Spleen (tissue), 11 donors: ENCODE measurements around the gene NRDC. TPM values are rescaled to one million over a fixed set of nuclear protein-coding genes. Genes with fewer than 3 reads are reported as not detected.

ENCODE experiments used
- DNase-seq: peaks from one replicate; pipeline ENCODE4 v3.0.0-alpha.2; 2020
- H3K27ac ChIP-seq, 8 donors: fragments of 200-600 bp; sonication (generic) in 7 of 8; 1 replicate in 4 of 8; 2 replicates in 4 of 8; pipeline versions ENCODE4 v1.5.0 to v1.8.0; 2016 to 2021; ENCODE audit warnings: inconsistent platforms in 4 of 8, mild to moderate bottlenecking in 4 of 8, moderate library complexity in 1 of 8
- H3K27me3 ChIP-seq, 7 donors: fragments of 200-600 bp; sonication (generic) in 6 of 7; replicated peaks in 1 of 7; 1 replicate in 4 of 7; 2 replicates in 3 of 7; pipeline versions ENCODE4 v1.5.0 to v1.8.0; 2016 to 2021; ENCODE audit warnings: inconsistent platforms in 3 of 7, mild to moderate bottlenecking in 1 of 7
- H3K36me3 ChIP-seq, 6 donors: fragments of 200-600 bp; sonication (generic) in 5 of 6; 1 replicate in 4 of 6; 2 replicates in 2 of 6; pipeline versions ENCODE4 v1.5.0 to v1.8.0; 2016 to 2021; ENCODE audit warnings: inconsistent platforms in 2 of 6
- H3K4me1 ChIP-seq, 6 donors: fragments of 200-600 bp; sonication (generic) in 5 of 6; 1 replicate in 3 of 6; 2 replicates in 3 of 6; pipeline versions ENCODE4 v1.5.0 to v1.8.0; 2016 to 2021; ENCODE audit warnings: inconsistent platforms in 3 of 6
- H3K4me3 ChIP-seq, 8 donors: fragments of 200-600 bp; sonication (generic) in 7 of 8; 1 replicate in 4 of 8; 2 replicates in 4 of 8; pipeline versions ENCODE4 v1.5.0 to v1.8.0; 2016 to 2021; ENCODE audit warnings: inconsistent platforms in 4 of 8, mild to moderate bottlenecking in 4 of 8, moderate library complexity in 2 of 8
- H3K9me3 ChIP-seq, 8 donors: fragments of 200-600 bp; sonication (generic) in 7 of 8; 1 replicate in 4 of 8; 2 replicates in 4 of 8; pipeline versions ENCODE4 v1.5.0 to v1.8.0; 2016 to 2021; ENCODE audit warnings: inconsistent platforms in 4 of 8
- POLR2A ChIP-seq, 3 donors: fragments of 450-650 bp; IDR thresholded peaks; one replicate each; pipeline ENCODE4 v1.5.1; 2017; ENCODE audit warnings: antibody characterized with exemption in 3 of 3, mild to moderate bottlenecking in 1 of 3
- POLR2AphosphoS5 ChIP-seq, 3 donors: sonication (generic); formaldehyde crosslinking; IDR thresholded peaks; one replicate each; pipeline ENCODE4 v1.5.1; 2017; ENCODE audit warnings: antibody characterized with exemption in 3 of 3
- WGBS, 5 donors: extraction: QIAGEN DNeasy Blood & Tissue Kit in 3 of 5; methylation state at CpG; one replicate each; pipeline versions ENCODE4 v1.1.5 to v1.1.7; 2013 to 2018; 5-methylcytosine and 5-hydroxymethylcytosine counted together
- intact Hi-C: fragments of 100-400 bp; cut with DNase I; formaldehyde crosslinking; loops from one replicate; pipeline ENCODE4 v1.15.0; 2023; ENCODE audit warnings: low total_unique reads
- polyA plus RNA-seq, 3 donors: library from polyadenylated mRNA; stranded (reverse); fragments of 200-250 nt; gene quantifications; one replicate each; pipeline ENCODE4 v1.2.1, GENCODE V29; 2013
- total RNA-seq, 7 donors: library from RNA; depleted of rRNA in 3 of 7; stranded (reverse); fragments of >200 nt in 3 of 7; fragmentation: NEBNext Ultra II Directional in 4 of 7; extraction: Animal tissue kit (Norgen Biotek cat#: 25700) in 4 of 7; gene quantifications; one replicate each; pipeline versions ENCODE4 v1.1.0 to v1.2.1, GENCODE V29; 2016 to 2021
- TF ChIP-seq, protein P1 (sequence below), 11 experiments: fragments of 200-600 bp in 7 of 11; fragments of 450-650 bp in 4 of 11; sonication (generic) in 4 of 11; IDR thresholded peaks in 8 of 11; conservative IDR thresholded peaks in 3 of 11; 1 replicate in 7 of 11; 2 replicates in 4 of 11; pipeline versions ENCODE4 v1.4.0 to v1.8.0; 2016 to 2021; ENCODE audit warnings: antibody characterized with exemption in 11 of 11, inconsistent platforms in 4 of 11, mild to moderate bottlenecking in 1 of 11
- donor health status: healthy with polysubstance abuse.
- donor health status: DM: no; HTN: no; CAD: no; lungs with moderate emphysema.
- donor health status: DM: no; HTN: no; CAD: no.
- donor health status: Bipolar disorder and iron deficiency.
- donor health status: healthy.
- donor health status: DM: no; HTN: no; CAD: no.
- donor health status: DM: yes; HTN: yes; CAD: no.

Gene NRDC
- total and polyA plus RNA-seq, 10 donors = 61.3 to 189 (median 120) TPM

DNA sequence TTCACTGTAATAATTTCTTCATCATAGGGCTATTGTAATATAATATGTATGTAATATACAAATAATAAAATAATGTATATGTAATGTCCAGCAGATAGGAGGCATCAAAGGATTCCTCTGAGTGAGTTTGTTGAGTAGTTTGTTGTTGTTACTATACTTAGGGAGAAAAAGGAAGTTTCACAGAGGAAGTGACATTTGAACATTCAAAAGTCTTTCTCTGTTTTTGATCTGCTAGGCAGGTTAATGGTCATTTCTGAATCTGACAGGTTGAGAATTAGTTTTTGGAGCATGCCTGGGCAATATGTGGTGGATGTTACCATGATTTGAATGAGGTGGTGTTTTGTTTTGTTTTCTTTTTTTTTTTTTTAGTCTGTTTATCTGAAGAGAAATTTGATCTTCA, 102.1 kb downstream of the NRDC start:
- Histone ChIP-seq H3K4me3 (no peak overlapping the region), H3K9me3 (no peaks in the 10 kb centered on the region), H3K36me3 (peaks cover 0 to 95% (median 37%) of the 10 kb centered on the region in 6 donors), H3K27ac (peak overlapping the region in 3 of 8 donors; percentile 1 to 37 (median 6)), H3K27me3 (no peaks in the 10 kb centered on the region), H3K4me1 (peaks cover 0 to 14% (median 9%) of the 10 kb centered on the region in 6 donors)
- intact Hi-C loops = no loop called here
- no peak for DNase-seq
- no peak for TF ChIP-seq POLR2AphosphoS5 (IDR thresholded peaks at IDR 0.05)
- TF ChIP-seq, protein P1, sequence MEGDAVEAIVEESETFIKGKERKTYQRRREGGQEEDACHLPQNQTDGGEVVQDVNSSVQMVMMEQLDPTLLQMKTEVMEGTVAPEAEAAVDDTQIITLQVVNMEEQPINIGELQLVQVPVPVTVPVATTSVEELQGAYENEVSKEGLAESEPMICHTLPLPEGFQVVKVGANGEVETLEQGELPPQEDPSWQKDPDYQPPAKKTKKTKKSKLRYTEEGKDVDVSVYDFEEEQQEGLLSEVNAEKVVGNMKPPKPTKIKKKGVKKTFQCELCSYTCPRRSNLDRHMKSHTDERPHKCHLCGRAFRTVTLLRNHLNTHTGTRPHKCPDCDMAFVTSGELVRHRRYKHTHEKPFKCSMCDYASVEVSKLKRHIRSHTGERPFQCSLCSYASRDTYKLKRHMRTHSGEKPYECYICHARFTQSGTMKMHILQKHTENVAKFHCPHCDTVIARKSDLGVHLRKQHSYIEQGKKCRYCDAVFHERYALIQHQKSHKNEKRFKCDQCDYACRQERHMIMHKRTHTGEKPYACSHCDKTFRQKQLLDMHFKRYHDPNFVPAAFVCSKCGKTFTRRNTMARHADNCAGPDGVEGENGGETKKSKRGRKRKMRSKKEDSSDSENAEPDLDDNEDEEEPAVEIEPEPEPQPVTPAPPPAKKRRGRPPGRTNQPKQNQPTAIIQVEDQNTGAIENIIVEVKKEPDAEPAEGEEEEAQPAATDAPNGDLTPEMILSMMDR (IDR thresholded peaks at IDR 0.05 in 8 of 11, conservative IDR thresholded peaks at IDR 0.05 in 3 of 11) = no peak
- TF ChIP-seq POLR2A (IDR thresholded peaks at IDR 0.05) = no peak

DNA sequence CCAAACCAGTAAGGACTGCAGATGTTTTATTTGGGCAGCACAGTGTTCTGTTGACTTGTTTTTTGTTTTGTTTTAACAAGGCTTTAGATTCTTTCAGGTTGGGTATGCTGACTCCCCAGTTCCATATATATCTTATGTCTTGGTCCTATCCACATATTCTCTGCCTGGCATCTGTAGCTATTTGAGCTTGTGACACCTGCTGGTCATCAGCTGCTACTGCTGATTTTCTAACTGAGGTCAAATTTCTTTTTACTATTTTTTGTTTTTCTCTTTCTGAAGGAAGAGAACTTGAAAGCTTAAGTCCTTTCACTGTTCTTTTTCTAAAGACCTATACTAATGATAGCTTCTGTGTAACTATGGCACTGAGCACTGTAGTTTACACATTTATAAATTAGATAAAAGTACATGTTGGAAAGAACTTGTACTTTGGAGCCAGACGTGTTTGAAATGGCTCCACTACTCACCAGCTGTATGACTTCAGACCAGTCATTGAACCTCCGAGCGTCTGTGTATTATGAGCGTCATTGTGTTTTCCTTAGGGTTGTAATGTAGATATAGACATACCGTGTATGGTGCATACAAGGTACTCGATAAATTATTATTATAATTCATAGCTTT, 109.4 kb downstream of the NRDC start:
- Histone ChIP-seq H3K4me3 (no peak overlapping the region), H3K27me3 (no peaks in the 10 kb centered on the region), H3K36me3 (peaks cover 0 to 88% (median 50%) of the 10 kb centered on the region in 6 donors), H3K4me1 (peaks cover 0 to 10% (median 0%) of the 10 kb centered on the region in 6 donors), H3K27ac (peak overlapping the region in 1 of 8 donors; percentile 1), H3K9me3 (no peaks in the 10 kb centered on the region)
- no peak for TF ChIP-seq POLR2AphosphoS5 (IDR thresholded peaks at IDR 0.05)
- TF ChIP-seq, protein P1 (IDR thresholded peaks at IDR 0.05 in 8 of 11, conservative IDR thresholded peaks at IDR 0.05 in 3 of 11) = peak; percentile 59 to 83 (median 77)
- TF ChIP-seq POLR2A (IDR thresholded peaks at IDR 0.05) = no peak
- DNase-seq = no peak
- intact Hi-C loops = loop anchor here (5.0 to 10.0 kb wide), 2 partner anchors 144 to 202 kb away; no protein-coding TSS in a partner anchor
- 78 to 92% (median 87%) methylated on average over 6 of the region's 6 CpGs for WGBS, 5 donors

DNA sequence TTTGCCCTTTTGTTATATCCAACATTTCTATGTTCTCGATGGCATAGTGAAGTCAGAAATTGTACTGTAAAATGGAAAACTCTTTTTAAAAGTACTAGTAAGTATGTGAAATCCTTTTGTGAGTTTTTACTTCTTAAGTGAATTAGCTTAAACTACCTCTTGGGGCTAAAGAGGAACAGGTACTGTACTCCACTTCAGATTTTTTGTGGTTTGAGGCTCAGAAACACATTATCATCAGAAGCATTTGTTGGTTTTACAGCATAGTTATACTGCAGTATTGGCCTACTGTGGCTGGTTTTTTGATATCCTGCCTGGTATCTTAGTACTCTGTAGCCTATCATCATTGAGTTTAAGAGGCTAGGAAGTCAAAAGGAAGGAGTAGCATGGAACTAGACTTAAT, 117.2 kb downstream of the NRDC start:
- intact Hi-C loops = loop anchor here (10.0 kb wide), 1 partner anchor 137 kb away; no protein-coding TSS in a partner anchor
- no peak overlapping the region for H3K27ac ChIP-seq
- WGBS, 5 donors = 93 to 98% (median 97%) methylated on average over 1 of the region's 1 CpG
- no peaks in the 10 kb centered on the region for H3K9me3 ChIP-seq
- no peak for DNase-seq
- no peaks in the 10 kb centered on the region for H3K27me3 ChIP-seq
- TF ChIP-seq POLR2AphosphoS5 (IDR thresholded peaks at IDR 0.05) = no peak
- TF ChIP-seq, protein P1 (IDR thresholded peaks at IDR 0.05 in 8 of 11, conservative IDR thresholded peaks at IDR 0.05 in 3 of 11) = no peak
- TF ChIP-seq POLR2A (IDR thresholded peaks at IDR 0.05) = no peak
- H3K4me1 ChIP-seq = peaks cover 0 to 5% (median 0%) of the 10 kb centered on the region in 6 donors
- H3K4me3 ChIP-seq = no peak overlapping the region
- peaks cover 0 to 47% (median 16%) of the 10 kb centered on the region in 6 donors for H3K36me3 ChIP-seq

DNA sequence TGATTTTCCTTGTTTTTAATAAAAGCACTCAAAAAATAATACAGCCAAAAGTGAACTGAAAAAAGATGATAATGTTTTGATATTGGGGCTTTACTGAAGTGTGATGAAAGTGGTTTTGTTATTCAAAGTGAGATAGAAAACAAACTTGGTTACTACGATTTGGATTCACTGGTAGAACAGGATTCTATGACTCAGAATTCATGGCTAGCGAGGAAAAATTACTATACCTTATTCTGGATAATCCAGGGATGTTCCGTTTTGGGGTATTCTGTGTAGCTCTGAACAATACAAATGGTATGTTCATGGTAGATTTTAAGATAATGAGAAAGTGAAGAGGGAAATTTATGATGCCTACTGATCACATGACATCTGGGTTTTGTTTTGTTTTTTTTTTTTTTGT, 117.7 kb downstream of the NRDC start:
- WGBS, 5 donors = 83 to 94% (median 89%) methylated on average over 3 of the region's 3 CpGs
- intact Hi-C loops = loop anchor here (10.0 kb wide), 1 partner anchor 136 kb away; no protein-coding TSS in a partner anchor
- H3K27ac ChIP-seq = no peak overlapping the region
- peaks cover 0 to 6% (median 0%) of the 10 kb centered on the region in 6 donors for H3K4me1 ChIP-seq
- no peaks in the 10 kb centered on the region for H3K9me3 ChIP-seq
- no peak for DNase-seq
- TF ChIP-seq POLR2A (IDR thresholded peaks at IDR 0.05) (no peak), POLR2AphosphoS5 (IDR thresholded peaks at IDR 0.05) (no peak)
- TF ChIP-seq, protein P1 (IDR thresholded peaks at IDR 0.05 in 8 of 11, conservative IDR thresholded peaks at IDR 0.05 in 3 of 11) = no peak
- H3K27me3 ChIP-seq = no peaks in the 10 kb centered on the region
- no peak overlapping the region for H3K4me3 ChIP-seq
- peaks cover 0 to 47% (median 12%) of the 10 kb centered on the region in 6 donors for H3K36me3 ChIP-seq
